ENCODE data around the gene MRM1.
"Not testable (repeated sequence)": the region's sequence is repeated elsewhere in the genome, so short reads cannot be mapped to it uniquely, and the experiment has no call there.

Gene MRM1

GRCh38 chr17:36602030-36602748, 806 bp downstream of the MRM1 start:
- DNase-seq = peak; percentile 65

- DNase-seq = peak; percentile 86
These were observed 1.6 kb downstream of the MRM1 start for GRCh38 chr17:36602924-36603384.

- not testable (repeated sequence) for DNase-seq
These were observed 3.6 kb downstream of the MRM1 start for GRCh38 chr17:36605028-36605427.

- DNase-seq = no peak
These were observed 6.9 kb downstream of the MRM1 start for GRCh38 chr17:36608280-36608679.

- DNase-seq = no peak
These were observed 7.6 kb downstream of the MRM1 start for GRCh38 chr17:36608794-36609497.

- DNase-seq = no peak
These were observed 8.1 kb downstream of the MRM1 start for GRCh38 chr17:36609498-36609862.

- no peak for DNase-seq
These were observed 9.1 kb downstream of the MRM1 start for GRCh38 chr17:36610474-36610873.

GRCh38 chr17:36611345-36612072, 10.1 kb downstream of the MRM1 start:
- no peak for DNase-seq

- DNase-seq = no peak
These were observed 10.9 kb downstream of the MRM1 start for GRCh38 chr17:36612323-36612722.

- no peak for DNase-seq
These were observed 11.8 kb downstream of the MRM1 start for GRCh38 chr17:36613155-36613554.

GRCh38 chr17:36614081-36614480, 12.7 kb downstream of the MRM1 start:
- no peak for DNase-seq

GRCh38 chr17:36614933-36615332, 13.6 kb downstream of the MRM1 start:
- no peak for DNase-seq

- no peak for DNase-seq
These were observed 15.0 kb downstream of the MRM1 start for GRCh38 chr17:36616061-36617029.

GRCh38 chr17:36617773-36618172, 16.4 kb downstream of the MRM1 start:
- no peak for DNase-seq

- DNase-seq = no peak
These were observed 21.9 kb downstream of the MRM1 start for GRCh38 chr17:36623281-36623680.

GRCh38 chr17:36625188-36625587, 23.8 kb downstream of the MRM1 start:
- no peak for DNase-seq

- no peak for DNase-seq
These were observed 25.7 kb downstream of the MRM1 start for GRCh38 chr17:36627101-36627500.

- no peak for DNase-seq
These were observed 27.2 kb downstream of the MRM1 start for GRCh38 chr17:36628576-36628975.

GRCh38 chr17:36629252-36629847, 28.0 kb downstream of the MRM1 start:
- DNase-seq = peak; percentile 93

- DNase-seq = no peak
These were observed 28.7 kb downstream of the MRM1 start for GRCh38 chr17:36629970-36630502.

- DNase-seq = no peak
These were observed 29.6 kb downstream of the MRM1 start for GRCh38 chr17:36631022-36631421.

Data from activated effector memory CD4-positive, alpha-beta T cell treated with anti-CD3 and anti-CD28 coated beads, Interleukin-2, amount 50 U/mL, for 16 hours (primary cell).